ENCODE results near the gene PMEPA1.

DNA sequence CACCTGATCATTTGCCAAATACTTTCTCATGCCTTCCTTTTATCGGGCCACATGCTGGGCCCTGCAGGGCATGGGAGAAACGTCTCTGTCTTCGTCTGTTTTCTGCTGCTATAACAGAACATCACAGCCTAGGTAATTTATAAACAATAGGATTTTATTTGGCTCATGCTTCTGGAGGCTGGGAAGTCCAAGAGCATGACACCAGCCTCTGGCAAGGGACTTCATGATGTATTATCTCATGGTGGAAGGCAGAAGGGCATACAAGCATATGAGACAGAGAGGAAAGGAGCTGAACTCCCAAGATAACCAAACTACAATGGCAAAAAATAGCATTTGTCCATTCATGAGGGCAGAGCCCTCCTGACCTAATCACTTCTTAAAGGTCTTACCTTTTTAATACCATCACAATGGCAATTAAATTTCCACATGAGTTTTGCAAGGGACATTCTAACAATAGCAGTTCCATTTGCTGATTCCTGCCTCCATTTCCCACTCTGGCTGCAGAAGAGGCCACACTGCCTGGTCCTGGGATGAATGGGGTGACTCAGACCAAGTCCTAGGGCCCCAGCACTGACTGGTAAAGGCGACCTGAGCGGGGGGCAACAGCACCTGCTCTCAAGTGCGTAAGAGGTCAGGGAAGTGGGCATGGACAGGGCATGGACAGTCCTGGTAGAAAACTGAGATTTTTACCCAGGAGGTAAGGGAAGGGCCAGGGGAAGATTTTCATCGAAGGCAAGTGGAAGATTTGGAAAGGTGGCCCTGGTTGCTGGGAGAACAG, 84.4 kb downstream of the PMEPA1 start:
- TF ChIP-seq, protein P1, sequence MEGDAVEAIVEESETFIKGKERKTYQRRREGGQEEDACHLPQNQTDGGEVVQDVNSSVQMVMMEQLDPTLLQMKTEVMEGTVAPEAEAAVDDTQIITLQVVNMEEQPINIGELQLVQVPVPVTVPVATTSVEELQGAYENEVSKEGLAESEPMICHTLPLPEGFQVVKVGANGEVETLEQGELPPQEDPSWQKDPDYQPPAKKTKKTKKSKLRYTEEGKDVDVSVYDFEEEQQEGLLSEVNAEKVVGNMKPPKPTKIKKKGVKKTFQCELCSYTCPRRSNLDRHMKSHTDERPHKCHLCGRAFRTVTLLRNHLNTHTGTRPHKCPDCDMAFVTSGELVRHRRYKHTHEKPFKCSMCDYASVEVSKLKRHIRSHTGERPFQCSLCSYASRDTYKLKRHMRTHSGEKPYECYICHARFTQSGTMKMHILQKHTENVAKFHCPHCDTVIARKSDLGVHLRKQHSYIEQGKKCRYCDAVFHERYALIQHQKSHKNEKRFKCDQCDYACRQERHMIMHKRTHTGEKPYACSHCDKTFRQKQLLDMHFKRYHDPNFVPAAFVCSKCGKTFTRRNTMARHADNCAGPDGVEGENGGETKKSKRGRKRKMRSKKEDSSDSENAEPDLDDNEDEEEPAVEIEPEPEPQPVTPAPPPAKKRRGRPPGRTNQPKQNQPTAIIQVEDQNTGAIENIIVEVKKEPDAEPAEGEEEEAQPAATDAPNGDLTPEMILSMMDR (IDR thresholded peaks at IDR 0.05 in 8 of 11, conservative IDR thresholded peaks at IDR 0.05 in 3 of 11), result no peak
- no peak for TF ChIP-seq POLR2A (IDR thresholded peaks at IDR 0.05)
